Esophagus muscularis mucosa (tissue), 4 donors: ENCODE data around the gene CWH43. TPM values are rescaled to one million over a fixed set of nuclear protein-coding genes. Genes with fewer than 3 reads are reported as not detected.

ENCODE experiments used
- DNase-seq: peaks from one replicate; pipeline ENCODE4 v3.0.0-alpha.2; 2017; ENCODE audit errors: extremely low spot score
- H3K27ac ChIP-seq, 4 donors: fragments of 200-600 bp; sonication (generic); replicated peaks in 1 of 4; 1 replicate in 3 of 4; 2 replicates in 1 of 4; pipeline ENCODE4 v1.5.1; 2016 to 2019; ENCODE audit warnings: mild to moderate bottlenecking in 1 of 4
- H3K27me3 ChIP-seq, 4 donors: fragments of 200-600 bp; sonication (generic); one replicate each; pipeline versions ENCODE4 v1.5.1 to v1.6.0; 2016 to 2019
- H3K36me3 ChIP-seq, 4 donors: fragments of 200-600 bp; sonication (generic); one replicate each; pipeline ENCODE4 v1.5.1; 2016 to 2019
- H3K4me1 ChIP-seq, 4 donors: fragments of 200-600 bp; sonication (generic); one replicate each; pipeline ENCODE4 v1.5.1; 2016 to 2019
- H3K4me3 ChIP-seq, 4 donors: fragments of 200-600 bp; sonication (generic); 1 replicate in 2 of 4; 2 replicates in 2 of 4; pipeline ENCODE4 v1.5.1; 2016 to 2019; ENCODE audit warnings: mild to moderate bottlenecking in 4 of 4, moderate library complexity in 1 of 4
- H3K9me3 ChIP-seq, 4 donors: fragments of 200-600 bp; sonication (generic); 1 replicate in 3 of 4; 2 replicates in 1 of 4; pipeline ENCODE4 v1.5.1; 2016 to 2019
- EP300 ChIP-seq: sonication (generic); formaldehyde crosslinking; IDR thresholded peaks from one replicate; pipeline ENCODE4 v1.6.1; 2017; ENCODE audit warnings: antibody characterized with exemption
- POLR2A ChIP-seq: fragments of 450-650 bp; IDR thresholded peaks from one replicate; pipeline ENCODE4 v1.6.1; 2017; ENCODE audit warnings: antibody characterized with exemption, moderate library complexity, mild to moderate bottlenecking, low read depth
- POLR2AphosphoS5 ChIP-seq, 2 donors: sonication (generic); formaldehyde crosslinking; IDR thresholded peaks; one replicate each; pipeline ENCODE4 v1.6.1; 2017; ENCODE audit warnings: antibody characterized with exemption in 2 of 2
- WGBS: methylation state at CpG from one replicate; pipeline ENCODE4 v1.1.5; 2018; 5-methylcytosine and 5-hydroxymethylcytosine counted together
- intact Hi-C: fragments of 100-400 bp; cut with DNase I; formaldehyde crosslinking; loops from one replicate; pipeline ENCODE4 v1.15.1; 2023
- total RNA-seq, 4 donors: library from RNA; depleted of rRNA; stranded (reverse); fragments of >200 nt; gene quantifications; one replicate each; pipeline versions ENCODE4 v1.1.0 to v1.2.1, GENCODE V29; 2016
- TF ChIP-seq, protein P1 (sequence below), 3 experiments: fragments of 200-600 bp in 2 of 3; fragments of 450-650 bp in 1 of 3; sonication (generic) in 2 of 3; IDR thresholded peaks; one replicate each; pipeline ENCODE4 v1.5.1; 2017 to 2019; ENCODE audit warnings: antibody characterized with exemption in 3 of 3, mild to moderate bottlenecking in 2 of 3, moderate library complexity in 1 of 3

Gene CWH43
- total RNA-seq, 4 donors from 2014 or later: not detected

- Histone ChIP-seq H3K4me3 (no peak overlapping the region), H3K4me1 (no peaks in the 10 kb centered on the region), H3K27ac (no peak overlapping the region), H3K27me3 (no peaks in the 10 kb centered on the region), H3K36me3 (no peaks in the 10 kb centered on the region), H3K9me3 (no peaks in the 10 kb centered on the region)
- TF ChIP-seq EP300 (no peak), POLR2A (no peak), POLR2AphosphoS5 (IDR thresholded peaks at IDR 0.05) (no peak)
- TF ChIP-seq, protein P1, sequence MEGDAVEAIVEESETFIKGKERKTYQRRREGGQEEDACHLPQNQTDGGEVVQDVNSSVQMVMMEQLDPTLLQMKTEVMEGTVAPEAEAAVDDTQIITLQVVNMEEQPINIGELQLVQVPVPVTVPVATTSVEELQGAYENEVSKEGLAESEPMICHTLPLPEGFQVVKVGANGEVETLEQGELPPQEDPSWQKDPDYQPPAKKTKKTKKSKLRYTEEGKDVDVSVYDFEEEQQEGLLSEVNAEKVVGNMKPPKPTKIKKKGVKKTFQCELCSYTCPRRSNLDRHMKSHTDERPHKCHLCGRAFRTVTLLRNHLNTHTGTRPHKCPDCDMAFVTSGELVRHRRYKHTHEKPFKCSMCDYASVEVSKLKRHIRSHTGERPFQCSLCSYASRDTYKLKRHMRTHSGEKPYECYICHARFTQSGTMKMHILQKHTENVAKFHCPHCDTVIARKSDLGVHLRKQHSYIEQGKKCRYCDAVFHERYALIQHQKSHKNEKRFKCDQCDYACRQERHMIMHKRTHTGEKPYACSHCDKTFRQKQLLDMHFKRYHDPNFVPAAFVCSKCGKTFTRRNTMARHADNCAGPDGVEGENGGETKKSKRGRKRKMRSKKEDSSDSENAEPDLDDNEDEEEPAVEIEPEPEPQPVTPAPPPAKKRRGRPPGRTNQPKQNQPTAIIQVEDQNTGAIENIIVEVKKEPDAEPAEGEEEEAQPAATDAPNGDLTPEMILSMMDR (IDR thresholded peaks at IDR 0.05): no peak
- intact Hi-C loops: no loop called here
- 72% methylated on average over 8 of the region's 8 CpGs for WGBS
- no peak for DNase-seq
Measured at GRCh38 chr4:48944252-48944651, 41.8 kb upstream of the CWH43 start.

GRCh38 chr4:48944756-48945241 is 41.3 kb upstream of the CWH43 start:
- no peaks in the 10 kb centered on the region for H3K27me3 ChIP-seq
- H3K4me3 ChIP-seq: no peak overlapping the region
- WGBS: 72% methylated on average over 6 of the region's 6 CpGs
- DNase-seq: no peak
- no peaks in the 10 kb centered on the region for H3K9me3 ChIP-seq
- intact Hi-C loops: no loop called here
- H3K27ac ChIP-seq: no peak overlapping the region
- H3K36me3 ChIP-seq: no peaks in the 10 kb centered on the region
- no peaks in the 10 kb centered on the region for H3K4me1 ChIP-seq
- TF ChIP-seq POLR2A (no peak), POLR2AphosphoS5 (IDR thresholded peaks at IDR 0.05) (no peak), EP300 (no peak)
- TF ChIP-seq, protein P1 (IDR thresholded peaks at IDR 0.05): no peak

- Histone ChIP-seq H3K9me3 (no peaks in the 10 kb centered on the region), H3K4me1 (no peaks in the 10 kb centered on the region), H3K27me3 (no peaks in the 10 kb centered on the region), H3K4me3 (no peak overlapping the region), H3K27ac (no peak overlapping the region), H3K36me3 (no peaks in the 10 kb centered on the region)
- DNase-seq: no peak
- TF ChIP-seq EP300 (no peak), POLR2A (no peak), POLR2AphosphoS5 (IDR thresholded peaks at IDR 0.05) (no peak)
- TF ChIP-seq, protein P1 (IDR thresholded peaks at IDR 0.05): no peak
- intact Hi-C loops: no loop called here
- WGBS: 76% methylated on average over 2 of the region's 2 CpGs
Measured at GRCh38 chr4:48945981-48946380, 40.1 kb upstream of the CWH43 start.

DNA sequence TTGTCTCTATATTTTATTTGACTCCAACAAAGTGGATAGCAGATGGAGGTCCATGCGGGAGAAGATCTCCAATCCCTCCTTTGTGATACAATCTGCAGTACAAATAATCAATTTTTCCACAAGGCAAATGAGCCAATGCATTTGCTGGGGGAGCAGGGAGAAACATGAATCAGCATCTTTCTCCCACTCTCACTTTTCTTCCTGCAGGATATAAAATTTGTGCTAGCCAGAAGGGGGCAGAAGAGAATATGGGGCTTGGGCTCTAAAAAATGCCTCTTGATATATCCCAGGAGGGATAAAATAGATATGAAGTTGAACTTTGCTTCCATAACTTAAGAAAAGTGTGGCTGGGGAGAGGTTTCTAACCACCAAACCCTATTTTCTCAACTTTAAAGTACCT is 38.3 kb upstream of the CWH43 start:
- Histone ChIP-seq H3K4me3 (no peak overlapping the region), H3K9me3 (peaks cover 0 to 3% (median 0%) of the 10 kb centered on the region in 4 donors), H3K27me3 (no peaks in the 10 kb centered on the region), H3K27ac (no peak overlapping the region), H3K36me3 (no peaks in the 10 kb centered on the region), H3K4me1 (no peaks in the 10 kb centered on the region)
- TF ChIP-seq POLR2AphosphoS5 (IDR thresholded peaks at IDR 0.05) (no peak), EP300 (no peak), POLR2A (no peak)
- TF ChIP-seq, protein P1 (IDR thresholded peaks at IDR 0.05): no peak
- DNase-seq: no peak
- intact Hi-C loops: no loop called here
- WGBS: 85% methylated on average over 1 of the region's 1 CpG

- TF ChIP-seq, protein P1 (IDR thresholded peaks at IDR 0.05): no peak
- TF ChIP-seq POLR2A (no peak), POLR2AphosphoS5 (IDR thresholded peaks at IDR 0.05) (no peak), EP300 (no peak)
- H3K27ac ChIP-seq: no peak overlapping the region
- H3K9me3 ChIP-seq: peaks cover 0 to 3% (median 0%) of the 10 kb centered on the region in 4 donors
- H3K27me3 ChIP-seq: no peaks in the 10 kb centered on the region
- H3K36me3 ChIP-seq: no peaks in the 10 kb centered on the region
- DNase-seq: no peak
- H3K4me3 ChIP-seq: no peak overlapping the region
- intact Hi-C loops: no loop called here
- no peaks in the 10 kb centered on the region for H3K4me1 ChIP-seq
Measured at GRCh38 chr4:48949086-48949485, 37.0 kb upstream of the CWH43 start.
